NCI-H1694 treated with DMSO at 0.1 percent for 48 hours (cell line): ENCODE measurements around the gene BTBD1.
"Not testable (repeated sequence)": the region's sequence is repeated elsewhere in the genome, so short reads cannot be mapped to it uniquely, and the experiment has no call there.

Experiments
- DNase-seq: peaks from one replicate; lab custom pipeline; 2025; lab: John Stamatoyannopoulos, UW

Gene BTBD1

DNA sequence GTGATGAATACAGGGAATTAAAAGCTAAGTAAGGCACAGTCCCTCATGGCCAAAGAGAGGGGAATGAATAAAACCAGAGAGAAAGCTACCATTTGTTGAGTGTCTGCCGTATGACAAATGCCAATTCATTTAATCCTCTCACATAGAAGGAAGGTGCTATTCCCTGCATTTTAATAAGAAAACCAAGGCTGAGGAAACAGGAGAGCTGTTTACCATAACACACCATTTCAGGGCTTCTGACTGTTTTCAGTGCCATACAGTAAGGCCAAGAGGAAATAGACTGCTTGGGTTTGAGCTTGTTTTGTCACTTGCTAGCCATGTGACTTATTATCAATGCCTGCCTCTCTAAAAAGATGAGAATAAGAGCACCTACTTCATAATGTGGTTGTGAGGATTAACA is 10.1 kb downstream of the BTBD1 start:
- no peak for DNase-seq

DNA sequence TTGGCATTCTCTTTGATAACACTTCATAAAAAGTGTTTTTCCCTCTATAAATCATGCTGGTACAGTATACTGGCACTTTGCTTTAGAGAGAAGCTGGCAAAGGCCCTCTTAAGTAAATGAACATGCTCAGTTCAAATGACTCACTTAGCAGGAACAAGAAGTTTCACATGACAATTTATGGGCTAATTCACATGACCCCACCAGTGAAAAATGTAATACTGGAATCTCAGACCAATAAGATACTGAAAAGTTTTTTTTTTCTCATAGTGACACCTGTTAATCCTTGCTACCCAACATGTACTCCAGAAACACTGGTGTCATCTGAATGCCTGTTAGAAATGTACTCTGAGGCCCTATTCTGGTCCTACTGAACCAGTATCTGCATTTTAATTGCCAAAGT is 13.9 kb downstream of the BTBD1 start:
- no peak for DNase-seq

DNA sequence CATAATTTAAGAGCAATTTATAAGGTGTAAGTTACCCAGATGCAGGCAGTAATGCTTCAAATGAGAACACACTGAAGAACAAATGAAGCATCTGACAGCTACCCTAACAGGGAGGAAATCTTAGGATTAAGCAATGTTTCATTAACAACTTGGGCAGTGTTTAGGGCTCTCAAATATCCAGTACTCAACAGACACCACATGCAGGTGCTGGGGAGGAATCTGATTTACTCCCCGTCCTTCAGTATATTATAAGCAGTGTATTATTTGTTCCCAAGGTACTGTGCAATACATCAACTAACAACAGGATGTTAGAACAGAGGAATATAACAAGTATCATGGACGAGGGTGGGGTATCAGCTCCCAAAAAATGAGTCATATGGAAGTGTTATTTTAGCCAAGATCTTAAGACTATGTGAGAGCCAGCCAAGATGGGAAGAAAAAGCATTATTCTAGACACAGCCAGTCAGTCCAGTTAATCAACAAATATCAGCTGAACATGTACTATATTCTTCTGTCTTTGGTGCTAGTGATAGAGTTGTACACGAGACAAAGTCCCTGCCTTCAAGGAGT is 20.4 kb downstream of the BTBD1 start:
- DNase-seq, result no peak

DNA sequence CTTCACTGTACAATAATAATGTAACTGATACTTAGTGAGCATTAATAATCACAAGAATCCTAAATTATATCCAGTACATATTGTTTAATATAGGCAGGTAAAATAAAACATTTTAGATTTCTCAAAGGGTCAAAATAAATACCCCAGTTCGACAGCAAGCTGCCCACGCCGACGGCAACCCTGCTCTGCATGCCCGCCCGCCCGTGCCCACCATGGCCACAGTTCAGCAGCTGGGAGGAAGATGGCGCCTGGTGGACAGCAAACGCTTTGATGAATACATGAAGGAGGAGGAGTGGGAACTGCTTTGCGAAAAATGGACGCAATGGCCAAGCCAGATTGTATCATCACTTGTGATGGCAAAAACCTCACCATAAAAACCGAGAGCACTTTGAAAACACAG is 22.9 kb downstream of the BTBD1 start:
- no peak for DNase-seq

DNA sequence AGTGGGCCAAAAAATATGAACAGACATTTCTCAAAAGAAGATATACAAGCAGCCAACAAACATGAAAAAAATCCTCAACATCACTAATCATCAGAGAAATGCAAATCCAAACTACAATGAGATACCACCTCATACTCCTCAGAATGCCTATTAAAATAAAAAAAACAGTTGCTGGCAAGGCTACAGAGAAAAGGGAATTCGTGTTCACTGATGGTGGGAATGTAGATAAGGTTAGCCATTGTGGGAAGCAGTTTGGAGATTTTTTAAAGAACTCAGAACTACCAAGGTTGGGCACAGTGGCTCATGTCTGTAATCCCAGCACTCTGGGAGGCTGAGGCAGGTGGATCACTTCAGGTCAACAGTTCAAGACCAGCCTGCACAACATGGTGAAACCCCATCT is 27.8 kb downstream of the BTBD1 start:
- no peak for DNase-seq

DNA sequence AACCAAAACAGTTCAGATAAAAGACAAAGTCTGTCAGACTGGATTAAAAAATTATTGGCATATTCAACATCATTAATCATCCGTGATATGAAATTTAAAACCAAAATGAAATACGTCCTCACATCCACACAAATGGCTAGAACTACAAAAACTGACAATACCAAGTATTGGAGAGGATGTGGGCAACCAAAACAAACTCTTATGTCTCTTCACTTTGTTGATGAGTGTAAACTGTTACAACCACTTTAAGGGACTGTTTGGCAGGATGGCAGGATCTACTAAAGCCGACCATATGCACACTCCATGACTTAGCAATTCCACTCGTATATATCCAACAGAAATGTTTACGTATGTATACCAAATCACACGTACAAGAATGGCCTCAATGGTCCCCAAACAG is 30.8 kb downstream of the BTBD1 start:
- no peak for DNase-seq

DNA sequence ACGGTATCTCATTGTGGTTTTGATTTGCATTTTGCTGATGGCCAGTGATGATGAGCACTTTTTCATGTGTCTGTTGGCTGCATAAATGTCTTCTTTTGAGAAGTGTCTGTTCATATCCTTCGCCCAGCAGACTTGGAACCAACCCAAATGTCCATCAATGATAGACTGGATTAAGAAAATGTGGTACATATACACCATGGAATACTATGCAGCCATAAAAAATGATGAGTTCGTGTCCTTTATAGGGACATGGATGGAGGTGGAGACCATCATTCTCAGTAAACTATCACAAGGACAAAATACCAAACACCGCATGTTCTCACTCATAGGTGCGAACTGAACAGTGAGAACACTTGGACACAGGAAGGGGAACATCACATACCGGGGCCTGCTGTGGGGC is 35.8 kb downstream of the BTBD1 start:
- not testable (repeated sequence) for DNase-seq

DNA sequence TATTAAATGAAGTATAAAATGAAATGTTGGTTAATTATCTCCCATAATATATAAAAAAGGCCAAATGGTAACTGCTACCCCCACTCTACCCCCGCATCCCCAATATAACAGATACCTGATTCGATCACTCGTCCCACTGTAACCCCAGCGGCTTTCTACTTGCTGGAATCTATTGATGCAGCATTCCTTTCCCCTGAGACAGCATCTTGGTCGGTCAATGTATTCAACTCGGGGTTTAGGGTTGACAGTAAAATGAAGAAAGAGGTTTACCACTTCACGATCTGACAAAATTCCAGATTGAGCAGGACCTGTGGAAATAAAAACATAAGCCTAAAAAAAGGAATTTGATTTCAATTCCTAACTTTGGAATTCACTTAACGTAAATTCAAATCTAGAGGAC is 37.0 kb downstream of the BTBD1 start:
- DNase-seq, result no peak

DNA sequence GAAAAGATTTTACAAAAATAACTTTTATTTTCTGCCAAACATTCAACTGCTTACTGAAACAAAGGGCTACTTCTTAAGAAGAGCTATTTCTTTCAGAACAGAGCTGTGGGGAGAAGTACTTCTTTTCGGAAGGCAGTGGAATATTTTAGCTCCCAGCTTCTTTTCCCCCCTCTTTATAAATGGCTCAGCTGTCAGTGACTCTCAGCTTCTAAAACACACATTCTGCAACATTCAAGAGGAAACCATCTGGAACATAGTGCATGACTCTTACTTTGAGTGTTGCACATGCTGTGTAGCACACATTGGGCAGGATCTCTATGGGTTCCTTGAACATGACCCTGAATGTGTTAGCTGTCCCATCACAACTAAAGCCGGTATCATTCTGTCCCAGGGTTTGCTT is 48.6 kb downstream of the BTBD1 start:
- no peak for DNase-seq

DNA sequence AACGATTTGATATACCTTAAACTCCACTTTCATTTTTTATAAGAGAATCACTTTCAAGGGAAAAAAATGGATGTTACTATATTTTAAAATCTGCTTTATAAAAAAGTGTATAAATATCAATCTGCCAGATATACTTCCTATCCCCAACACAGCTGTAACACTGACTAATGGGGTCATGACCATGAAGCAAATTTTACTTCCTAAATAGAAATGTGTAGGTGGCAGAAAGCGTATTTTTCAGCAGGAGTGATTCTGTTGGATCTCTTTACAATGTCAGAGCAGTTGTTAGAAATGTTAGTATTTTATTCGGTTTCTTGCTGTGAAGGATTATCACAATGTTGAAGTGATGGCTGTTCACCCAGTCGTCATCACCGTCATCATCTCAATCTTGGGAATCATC is 50.1 kb downstream of the BTBD1 start:
- no peak for DNase-seq

DNA sequence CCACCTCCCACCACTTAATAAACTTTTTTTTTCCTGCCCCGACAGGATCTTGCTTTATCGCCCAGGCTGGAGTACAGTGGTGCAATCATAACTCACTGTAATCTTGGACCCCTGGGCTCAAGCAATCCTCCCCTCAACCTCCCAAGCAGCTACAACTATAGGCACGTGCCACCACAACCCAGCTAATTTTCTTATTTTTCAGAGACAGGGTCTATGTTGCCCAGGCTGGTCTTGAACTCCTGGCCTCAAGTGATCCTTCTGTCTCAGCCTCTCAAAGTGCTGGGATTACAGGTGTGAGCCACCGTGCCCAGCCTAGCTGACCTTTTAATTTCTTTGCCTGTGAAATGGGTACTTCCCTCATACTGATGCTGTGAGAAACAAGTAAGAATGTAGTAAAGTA is 51.7 kb downstream of the BTBD1 start:
- DNase-seq, result no peak

DNA sequence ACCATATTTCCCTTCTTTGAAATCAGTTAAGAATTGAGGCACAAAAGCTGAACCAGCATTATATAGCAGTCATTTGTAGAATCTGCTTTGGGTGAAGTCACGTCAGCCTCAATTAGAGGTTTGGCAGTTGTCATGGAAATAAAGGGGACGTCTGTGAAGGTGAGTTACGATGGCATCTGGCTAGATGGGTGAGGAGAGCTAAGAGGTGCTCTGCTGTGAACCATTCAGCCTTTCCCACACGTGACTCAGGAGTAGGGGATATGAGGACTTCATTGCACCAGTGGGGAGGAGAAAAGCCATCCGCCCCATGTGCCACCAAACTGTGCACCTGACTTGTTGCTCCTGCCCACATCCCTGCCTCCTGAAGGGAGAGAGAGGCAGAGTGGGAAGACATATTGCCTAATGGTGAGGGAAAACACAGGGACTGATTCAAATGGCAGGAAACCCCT is 52.8 kb downstream of the BTBD1 start:
- no peak for DNase-seq

DNA sequence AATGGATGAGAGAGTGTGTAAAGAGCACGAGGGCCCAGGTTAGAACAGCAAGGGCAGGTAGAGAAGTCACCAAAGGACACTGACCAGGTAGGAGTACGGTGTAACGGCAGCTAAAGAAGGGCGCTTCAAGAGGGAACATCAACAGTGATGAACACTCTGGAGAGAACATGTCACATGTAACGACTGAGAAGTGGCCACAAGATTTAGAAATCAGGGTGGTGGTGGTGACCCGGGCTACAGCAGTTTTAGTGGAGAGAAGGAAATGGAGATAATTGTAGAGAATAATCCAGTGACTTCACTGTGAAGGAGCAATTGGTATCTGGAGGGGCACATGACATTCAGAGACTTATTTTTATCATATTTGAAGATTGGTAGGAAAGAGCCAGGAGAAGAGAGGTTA is 54.4 kb downstream of the BTBD1 start:
- no peak for DNase-seq

DNA sequence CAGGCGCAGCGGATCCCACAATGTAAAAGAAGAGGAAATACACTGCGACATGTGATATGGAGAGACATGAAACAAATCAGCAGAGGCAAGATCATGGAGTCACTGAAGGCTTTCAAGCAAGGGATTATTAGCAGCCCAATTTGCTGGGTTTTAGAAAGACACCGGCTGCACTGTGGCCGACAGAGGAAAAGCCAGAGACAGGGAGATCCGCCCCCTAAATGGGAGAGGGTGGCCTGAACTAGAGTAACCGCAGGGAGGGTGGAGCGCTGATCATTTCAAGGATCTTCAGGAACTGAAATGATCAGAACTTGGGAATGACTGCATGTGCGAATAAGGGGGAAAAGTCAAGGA is 55.0 kb downstream of the BTBD1 start:
- DNase-seq, result no peak

DNA sequence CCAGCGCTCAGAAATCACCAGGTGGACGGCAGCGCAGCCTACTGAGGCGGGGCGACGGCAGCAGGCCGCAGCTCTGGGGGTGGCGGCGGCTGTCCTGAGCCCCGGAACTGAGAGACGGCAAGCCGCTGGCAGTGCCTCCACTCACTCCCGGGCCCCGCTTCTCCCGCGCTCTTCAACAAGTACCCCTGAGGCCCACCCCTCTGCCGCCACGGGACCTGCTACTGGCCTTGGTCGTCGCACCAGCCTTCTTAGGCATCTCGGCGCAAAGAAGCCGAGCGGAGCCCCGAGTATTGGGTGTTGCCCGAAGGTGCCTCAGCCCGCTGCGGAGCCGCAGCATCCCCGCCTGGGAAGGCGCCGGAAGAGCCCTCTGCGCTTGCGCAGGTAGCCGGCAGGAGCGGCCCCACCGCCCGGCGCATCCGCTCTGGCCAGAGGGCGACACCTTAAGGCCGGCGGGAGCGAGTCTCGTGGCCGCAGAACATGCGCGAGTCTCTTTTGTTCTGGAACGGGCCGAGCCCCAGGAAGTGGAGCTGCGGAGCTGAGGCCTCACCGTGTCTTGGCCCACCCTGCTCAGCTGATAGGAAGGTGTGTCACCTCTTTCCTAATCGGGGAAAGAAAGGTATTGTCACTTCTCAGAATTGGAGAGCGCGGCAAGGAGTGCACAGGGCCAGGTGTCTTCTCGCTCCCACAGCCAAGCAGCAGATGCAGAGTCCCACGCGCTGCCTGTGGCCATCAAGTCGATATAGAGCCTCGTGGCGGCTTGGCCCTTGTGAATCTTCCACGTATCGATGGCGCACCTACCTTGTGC is 55.6 kb downstream of the BTBD1 start, which contains the start of gene C15orf40:
TSS of gene C15orf40 (minus strand) at position 369 of the 805 bp plus-strand sequence. CDS start at position 337, 32 bp downstream.
- DNase-seq, result peak; percentile 74

DNA sequence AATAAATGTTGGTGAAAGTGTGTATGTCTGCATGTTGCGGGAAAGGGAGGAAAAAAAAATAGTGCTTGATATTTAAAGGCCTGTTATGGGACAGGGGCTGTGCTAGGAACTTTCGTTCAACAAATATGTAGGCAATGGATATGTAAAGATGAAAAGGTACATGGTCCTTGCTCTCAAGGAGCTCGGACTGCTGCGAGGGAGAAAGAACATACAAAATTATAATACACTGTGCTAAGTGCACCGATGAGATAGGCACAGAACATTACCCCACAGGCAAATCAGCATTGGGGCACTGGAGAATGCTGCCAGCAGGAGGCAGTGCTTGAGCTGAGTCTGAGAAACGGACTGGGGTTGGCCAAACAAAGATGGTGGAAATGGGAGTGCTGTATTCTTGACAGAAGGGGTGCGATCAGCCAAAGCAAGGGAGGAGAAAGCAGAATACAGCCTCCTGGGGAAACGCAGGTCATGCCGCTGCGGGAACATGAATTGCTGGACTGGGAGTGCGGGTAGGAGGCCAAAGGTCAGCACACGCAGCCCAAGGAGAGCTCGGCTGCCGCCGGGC is 56.3 kb downstream of the BTBD1 start:
- DNase-seq, result peak; percentile 63

DNA sequence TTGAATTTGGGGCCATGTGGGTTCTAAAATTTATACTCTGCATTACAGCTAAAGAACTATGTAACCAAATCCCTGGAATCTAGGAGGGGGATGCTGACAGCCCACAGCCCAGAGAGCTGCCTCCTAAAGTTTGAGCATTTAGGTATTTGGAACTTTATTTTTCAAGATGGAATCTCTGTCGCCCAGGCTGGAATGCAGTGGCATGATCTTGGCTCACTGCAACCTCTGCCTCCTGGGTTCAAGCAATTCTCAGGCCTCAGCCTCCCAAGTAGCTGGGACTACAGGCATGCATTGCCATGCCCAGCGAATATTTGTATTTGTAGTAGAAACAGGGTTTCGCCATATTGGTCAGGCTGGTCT is 66.4 kb downstream of the BTBD1 start:
- not testable (repeated sequence) for DNase-seq

DNA sequence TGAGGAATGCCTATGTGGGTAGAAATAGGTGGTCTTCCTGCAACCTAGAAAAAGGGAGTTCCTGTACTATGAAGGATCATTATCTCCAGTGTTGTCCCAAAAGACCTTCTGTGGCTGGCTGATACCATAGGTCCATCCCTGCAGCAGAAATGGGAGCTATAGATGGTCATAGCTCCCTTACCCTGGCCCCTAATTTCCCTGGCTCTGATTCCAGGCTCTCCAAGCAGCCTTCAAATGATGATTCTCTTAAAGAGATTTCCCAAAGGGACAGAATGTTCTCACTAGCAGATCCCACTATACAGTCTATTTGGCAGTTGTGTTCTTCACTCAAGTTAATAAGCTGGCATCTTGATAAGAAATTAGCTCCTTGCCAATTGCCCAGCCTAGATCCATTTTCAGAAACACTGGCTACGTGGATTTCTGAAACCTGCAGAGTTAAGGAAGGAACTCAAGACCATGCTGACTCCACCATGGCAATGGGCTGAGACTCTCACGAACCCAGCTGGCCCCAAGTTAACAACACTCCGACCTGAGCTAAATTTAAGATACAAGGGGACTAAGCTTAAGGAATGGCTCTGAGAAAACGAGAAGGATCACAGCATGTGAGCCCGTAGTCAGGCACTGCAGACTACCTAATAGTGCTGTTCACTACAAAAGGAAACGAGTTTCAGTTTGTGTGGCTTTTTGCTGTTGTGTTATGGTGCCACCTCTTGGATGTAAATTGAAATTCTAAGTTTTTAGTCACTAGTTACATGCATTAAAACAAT is 67.0 kb downstream of the BTBD1 start:
- peak; percentile 65 for DNase-seq

DNA sequence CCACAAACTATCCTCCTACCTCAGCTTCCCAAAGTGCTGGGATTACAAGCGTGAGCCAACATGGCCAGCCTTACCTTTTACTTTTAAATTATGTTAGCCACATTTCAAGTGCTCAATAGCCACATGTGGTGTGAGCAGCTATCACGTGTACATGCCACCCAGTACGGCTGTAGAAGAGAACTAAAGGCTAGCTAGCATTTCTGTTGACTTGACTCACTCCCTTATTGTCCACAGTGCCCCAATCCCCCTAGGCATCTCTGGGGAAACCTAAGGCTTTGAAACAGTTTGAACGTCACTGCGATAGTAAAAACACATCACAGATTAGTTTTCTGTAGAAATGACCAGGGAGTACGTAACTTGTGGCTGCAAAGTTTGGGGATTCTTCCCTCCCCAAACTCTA is 67.6 kb downstream of the BTBD1 start:
- no peak for DNase-seq

DNA sequence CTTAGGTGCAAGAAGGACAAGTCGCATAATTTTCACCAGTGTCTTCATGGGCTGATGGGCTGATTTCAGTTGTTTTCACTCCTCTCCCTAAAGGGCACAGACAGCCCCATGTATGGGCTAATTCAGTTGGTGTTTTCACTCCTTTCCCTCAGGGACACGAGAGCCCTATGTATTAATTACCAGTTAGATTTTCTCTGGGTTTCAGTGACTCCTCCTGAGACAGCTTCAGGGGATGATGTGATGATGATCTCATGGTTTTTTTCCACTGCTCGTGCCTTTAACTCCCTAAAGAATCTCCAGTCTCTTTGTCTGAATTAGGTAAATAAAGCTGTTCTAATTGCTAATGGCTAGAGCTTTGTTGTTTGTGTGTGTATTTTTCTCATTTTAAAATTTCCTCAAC is 71.1 kb downstream of the BTBD1 start:
- no peak for DNase-seq

DNA sequence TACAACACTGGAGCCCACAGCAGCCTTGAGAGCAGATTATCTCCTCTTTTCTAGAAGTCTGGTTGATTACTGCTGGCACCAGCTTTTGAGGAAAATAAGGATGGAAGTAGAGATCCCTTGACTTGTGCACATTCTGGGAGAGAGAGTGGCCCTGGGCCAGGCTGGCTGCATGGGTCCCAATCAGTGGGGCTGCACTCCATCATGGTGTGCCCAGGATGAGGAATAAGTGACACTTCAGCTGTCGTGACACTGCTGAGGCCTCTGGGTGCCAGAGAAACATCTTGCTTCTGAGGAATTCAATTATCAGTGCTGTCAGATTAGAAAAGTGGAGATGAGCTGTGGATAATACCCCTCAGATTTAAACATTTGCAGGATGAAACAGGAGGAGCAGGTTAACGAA is 72.0 kb downstream of the BTBD1 start:
- DNase-seq, result no peak

DNA sequence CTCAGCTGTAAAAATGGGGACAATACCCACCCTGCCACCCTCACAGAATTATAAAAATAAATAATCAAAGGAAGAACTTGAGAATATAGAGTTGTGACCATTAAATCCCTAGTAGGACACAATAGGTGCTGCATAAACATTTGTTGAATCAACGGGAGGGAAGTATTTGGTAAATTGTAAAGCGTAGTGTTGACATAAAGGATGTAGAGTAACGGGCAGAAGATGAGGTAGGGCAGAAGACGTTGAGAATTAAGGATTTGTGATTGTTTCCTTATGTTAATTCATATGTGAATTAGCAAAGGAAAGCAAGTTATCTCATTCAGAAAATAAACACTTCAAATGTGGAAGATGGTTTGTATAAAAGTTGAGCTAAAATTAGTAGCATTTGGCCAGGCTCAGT is 73.9 kb downstream of the BTBD1 start:
- no peak for DNase-seq

DNA sequence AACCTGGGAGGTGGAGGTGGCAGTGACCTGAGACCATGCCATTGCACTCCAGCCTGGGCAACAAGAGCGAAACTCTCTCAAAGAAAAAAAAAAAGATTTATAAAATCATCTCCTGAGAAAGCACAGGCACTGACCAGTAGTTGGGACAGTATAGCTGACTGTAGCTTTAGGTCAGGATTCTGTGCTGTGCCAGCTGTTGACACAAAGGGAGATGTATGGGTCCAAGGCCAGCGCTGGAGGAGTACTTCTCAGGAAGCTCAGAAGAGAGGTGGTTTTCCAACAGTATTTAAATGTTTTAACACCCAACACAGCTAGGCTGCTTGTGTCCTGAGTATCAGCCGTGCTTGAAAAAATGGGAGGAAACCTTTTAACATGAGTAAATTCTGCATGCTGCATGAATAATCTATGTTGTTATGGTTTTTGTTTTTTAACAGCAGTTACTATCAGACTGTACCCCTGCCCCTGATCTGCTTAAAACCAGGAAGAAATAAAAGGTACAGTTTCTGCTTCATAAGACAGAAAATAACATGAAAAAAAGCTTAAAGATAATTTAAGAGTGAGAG is 74.5 kb downstream of the BTBD1 start:
- no peak for DNase-seq
